HG03565 (cell line): Measurements from ENCODE around the gene ALDH16A1.

ENCODE experiments used
- ATAC-seq: cut with Tn5 transposase; IDR thresholded peaks from one replicate; pipeline ENCODE4 v1.9.1; 2021; ENCODE audit warnings: mild to moderate bottlenecking, moderate library complexity; ENCODE audit not compliant: unreplicated experiment

ALDH16A1 gene

GRCh38 chr19:49487277-49488045 is 34.4 kb downstream of the ALDH16A1 start, which contains the start of gene RPL13A:
RPL13A (plus strand) TSS chr19:49487608; CDS start chr19:49487630, 22 bp downstream.
- peak; percentile 87 for ATAC-seq

- ATAC-seq, result no peak
These were observed 35.2 kb downstream of the ALDH16A1 start for GRCh38 chr19:49488046-49488862.

GRCh38 chr19:49488863-49489537 is 36.0 kb downstream of the ALDH16A1 start:
- ATAC-seq, result no peak

- no peak for ATAC-seq
These were observed 36.7 kb downstream of the ALDH16A1 start for GRCh38 chr19:49489601-49490167.

GRCh38 chr19:49490287-49491029 is 37.4 kb downstream of the ALDH16A1 start:
- no peak for ATAC-seq

- ATAC-seq, result no peak
These were observed 38.2 kb downstream of the ALDH16A1 start for GRCh38 chr19:49491030-49491803.

- no peak for ATAC-seq
These were observed 39.0 kb downstream of the ALDH16A1 start for GRCh38 chr19:49491804-49492572.

GRCh38 chr19:49492573-49493405 is 39.8 kb downstream of the ALDH16A1 start:
- no peak for ATAC-seq

GRCh38 chr19:49496574-49497008 is 43.6 kb downstream of the ALDH16A1 start:
- ATAC-seq, result no peak

- no peak for ATAC-seq
These were observed 44.2 kb downstream of the ALDH16A1 start for GRCh38 chr19:49497047-49497788.

GRCh38 chr19:49497789-49498103 is 44.7 kb downstream of the ALDH16A1 start:
- no peak for ATAC-seq

GRCh38 chr19:49498475-49498874 is 45.5 kb downstream of the ALDH16A1 start:
- no peak for ATAC-seq

- ATAC-seq, result no peak
These were observed 46.1 kb downstream of the ALDH16A1 start for GRCh38 chr19:49499030-49499670.

- no peak for ATAC-seq
These were observed 50.0 kb downstream of the ALDH16A1 start for GRCh38 chr19:49502866-49503581.

GRCh38 chr19:49503582-49503962 is 50.5 kb downstream of the ALDH16A1 start:
- no peak for ATAC-seq

GRCh38 chr19:49506575-49507105 is 53.6 kb downstream of the ALDH16A1 start:
- ATAC-seq, result no peak
